CD4-positive, alpha-beta T cell treated with Interleukin-15 for 4 hours (primary cell): ENCODE results near the gene SH3TC1.

ENCODE experiments used
- DNase-seq: peaks from one replicate; pipeline ENCODE4 v3.0.0-alpha.2; 2020; ENCODE audit warnings: low spot score

SH3TC1 gene

DNA sequence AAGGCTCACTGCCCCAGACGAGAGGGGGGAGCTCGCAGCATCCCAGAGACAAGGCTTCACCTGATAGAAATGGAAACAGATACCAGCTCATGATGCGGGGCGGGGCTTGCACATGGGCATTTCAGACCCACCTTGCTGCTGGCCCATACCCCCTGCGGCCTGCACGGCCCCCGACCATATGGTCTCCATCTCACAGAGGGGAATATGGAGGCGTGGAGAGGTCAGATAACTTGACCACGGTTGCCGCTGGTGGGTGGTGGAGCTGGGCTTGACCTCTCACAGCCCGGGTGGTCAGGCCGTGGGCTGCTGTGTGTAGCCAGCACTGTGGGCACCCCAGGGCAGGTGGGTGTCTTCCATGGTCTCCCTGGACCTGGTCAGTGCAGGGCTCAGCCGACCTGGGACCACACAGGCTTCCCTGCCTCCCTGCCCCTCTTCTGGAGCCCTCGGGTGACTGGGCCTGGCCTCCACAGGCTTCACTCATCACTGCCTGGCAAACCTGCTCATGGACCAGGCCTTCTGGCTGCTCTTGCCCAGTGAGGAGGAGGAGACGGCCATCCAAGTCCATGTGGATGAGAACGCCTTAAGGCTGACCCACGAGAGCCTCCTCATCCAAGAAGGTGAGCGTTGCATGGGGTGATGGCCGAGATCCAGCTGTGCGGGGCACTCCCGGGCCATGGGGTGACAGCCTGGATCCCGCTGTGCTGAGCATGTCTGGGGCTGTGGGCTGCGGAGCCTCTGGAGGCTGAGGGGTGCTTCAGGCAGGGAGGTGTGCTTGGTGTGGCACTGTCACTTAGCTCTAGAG, 16.8 kb downstream of the SH3TC1 start:
- no peak for DNase-seq

DNA sequence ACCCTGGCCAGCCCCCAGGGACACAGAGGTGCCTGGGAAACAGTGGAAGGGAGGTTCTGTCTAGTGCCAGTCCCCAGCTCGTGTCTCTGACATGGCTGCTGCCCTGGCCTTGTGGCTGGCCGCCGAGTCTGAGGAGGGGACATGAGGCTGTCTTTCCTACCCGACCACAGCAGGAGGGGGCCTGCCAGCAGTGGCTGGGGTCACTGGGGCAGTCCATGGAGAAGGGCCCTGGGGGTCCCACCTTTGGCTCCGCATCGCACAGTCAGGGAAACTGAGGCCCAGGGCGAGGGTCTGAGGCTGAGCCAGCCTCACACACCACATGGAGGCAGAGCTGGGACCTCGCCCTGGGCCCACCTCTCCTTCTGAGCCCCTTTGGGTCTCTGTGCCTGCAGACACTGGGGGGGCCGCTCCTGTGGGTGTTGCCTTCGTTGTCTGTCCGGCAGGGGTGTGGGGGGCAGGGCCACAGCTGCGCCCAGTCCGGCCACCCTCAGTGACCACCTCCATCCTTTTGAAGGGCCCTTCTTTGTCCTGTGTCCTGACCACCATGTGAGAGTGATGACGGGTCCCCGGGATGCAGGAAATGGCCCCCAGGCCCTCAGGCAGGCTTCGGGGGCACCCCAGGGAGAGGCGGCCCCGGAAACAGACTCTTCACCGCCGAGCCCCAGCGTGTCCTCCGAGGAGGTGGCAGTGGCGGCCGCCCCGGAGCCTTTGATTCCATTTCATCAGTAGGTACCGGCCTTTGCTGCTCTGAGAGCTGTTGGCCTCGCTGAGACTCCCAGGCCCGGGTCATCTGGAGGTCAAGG, 17.6 kb downstream of the SH3TC1 start:
- no peak for DNase-seq

GRCh38 chr4:8217246-8217511, 18.1 kb downstream of the SH3TC1 start:
- no peak for DNase-seq

DNA sequence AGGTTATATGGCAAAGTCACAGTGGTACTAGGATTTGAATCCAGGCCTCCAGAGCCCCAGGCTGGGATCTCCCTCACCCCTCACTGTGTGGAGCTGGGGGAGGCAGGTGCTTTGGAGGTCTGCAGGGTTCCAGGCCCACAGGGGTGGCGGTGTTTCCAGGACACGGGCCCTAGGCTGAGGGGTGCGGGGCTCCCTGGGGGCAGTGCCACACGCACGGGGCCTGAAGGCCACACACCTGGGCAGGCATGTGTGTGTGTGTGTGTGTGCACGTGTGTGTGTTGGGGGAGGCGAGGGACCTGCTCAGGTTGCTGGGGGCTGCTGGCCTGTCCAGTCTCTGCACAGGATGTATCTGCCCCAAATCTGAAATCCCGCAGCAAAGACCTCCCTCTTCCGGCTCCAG, 18.8 kb downstream of the SH3TC1 start:
- no peak for DNase-seq

DNA sequence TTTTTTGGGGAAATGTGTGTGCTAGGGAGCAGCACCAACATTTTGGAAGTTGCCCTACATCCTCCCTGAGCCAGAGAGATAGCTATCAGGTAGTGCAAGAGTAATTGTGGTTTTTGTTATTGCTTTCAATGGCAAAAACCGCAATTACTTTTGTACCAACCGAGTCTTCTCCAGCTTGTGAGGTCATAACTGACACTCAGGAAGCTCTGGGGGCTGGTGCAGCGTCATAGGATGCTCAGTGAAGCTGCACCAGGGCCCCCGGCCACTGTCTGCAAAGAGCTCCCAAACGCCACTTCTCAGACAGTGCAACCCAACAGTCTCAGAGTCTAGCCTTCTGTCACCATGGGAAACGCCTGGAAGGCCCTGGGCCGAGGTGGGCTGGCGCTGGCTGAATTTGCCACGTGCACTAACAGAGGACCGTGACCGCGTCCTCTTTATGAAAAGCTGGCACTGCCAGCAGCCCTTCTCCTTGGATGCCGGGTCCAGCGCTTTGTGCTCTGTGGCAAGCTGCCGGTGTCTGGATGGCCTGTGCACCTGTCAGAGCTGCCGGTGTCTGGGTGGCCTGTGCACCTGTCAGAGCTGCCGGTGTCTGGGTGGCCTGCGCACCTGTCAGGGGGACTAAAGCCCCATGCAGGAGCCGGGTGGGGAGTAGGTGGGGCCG, 19.4 kb downstream of the SH3TC1 start:
- DNase-seq: no peak

DNA sequence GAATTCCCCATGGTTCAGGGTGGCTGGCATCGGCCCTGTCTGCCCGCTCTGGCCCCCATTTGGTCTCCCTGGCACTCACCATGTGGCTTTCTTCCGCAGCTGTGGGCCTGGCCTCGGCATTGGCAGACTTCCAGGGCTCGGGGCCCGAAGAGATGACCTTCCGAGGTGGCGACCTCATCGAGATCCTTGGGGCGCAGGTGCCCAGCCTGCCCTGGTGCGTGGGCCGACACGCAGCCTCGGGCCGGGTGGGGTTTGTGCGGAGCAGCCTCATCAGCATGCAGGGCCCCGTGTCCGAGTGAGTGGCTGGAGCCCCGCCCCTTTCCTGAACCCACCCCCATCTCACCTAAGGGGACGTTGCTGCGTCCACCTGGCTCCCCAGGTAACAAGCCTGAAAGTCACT, 20.1 kb downstream of the SH3TC1 start:
- no peak for DNase-seq

GRCh38 chr4:8220661-8221450, 21.8 kb downstream of the SH3TC1 start:
- DNase-seq: no peak

- peak; percentile 24 for DNase-seq
Observed at GRCh38 chr4:8221476-8221875, 22.4 kb downstream of the SH3TC1 start.

GRCh38 chr4:8221985-8222384, 22.9 kb downstream of the SH3TC1 start:
- DNase-seq: no peak

- no peak for DNase-seq
Observed at GRCh38 chr4:8222609-8223388, 23.7 kb downstream of the SH3TC1 start.

DNA sequence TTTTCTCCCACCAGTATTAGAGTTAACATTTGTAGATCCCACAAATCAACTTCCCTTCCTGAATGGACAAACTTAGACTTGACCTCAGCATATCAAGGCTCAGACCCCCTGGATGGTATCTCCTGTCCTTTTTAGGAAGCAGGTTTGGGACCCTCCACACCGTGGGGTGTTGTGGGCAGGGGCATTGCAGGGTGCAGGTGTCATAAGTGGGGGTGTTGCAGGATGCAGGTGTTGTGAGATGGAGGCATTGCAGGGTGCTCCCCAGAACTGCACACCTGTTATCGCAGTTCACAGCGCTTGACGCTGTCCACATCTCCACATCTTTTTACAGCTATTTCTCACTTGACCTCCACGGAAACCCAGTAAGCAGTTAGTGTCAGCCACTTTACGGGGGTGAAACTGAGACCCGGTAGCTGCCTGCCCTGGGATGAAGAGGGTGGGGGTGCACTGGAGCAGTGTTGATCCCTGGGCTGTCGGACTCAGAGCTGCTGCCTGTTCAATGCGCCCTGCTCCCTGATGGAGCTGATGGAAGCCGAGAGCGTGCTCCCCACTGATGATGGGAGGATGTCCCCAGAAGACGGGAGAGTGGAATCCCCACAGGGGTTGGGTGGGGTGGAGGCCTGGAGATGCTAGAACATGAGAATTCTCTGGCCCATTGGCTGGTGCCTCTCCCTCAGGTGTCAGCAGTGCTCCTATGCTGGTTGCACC, 25.3 kb downstream of the SH3TC1 start:
- no peak for DNase-seq

DNA sequence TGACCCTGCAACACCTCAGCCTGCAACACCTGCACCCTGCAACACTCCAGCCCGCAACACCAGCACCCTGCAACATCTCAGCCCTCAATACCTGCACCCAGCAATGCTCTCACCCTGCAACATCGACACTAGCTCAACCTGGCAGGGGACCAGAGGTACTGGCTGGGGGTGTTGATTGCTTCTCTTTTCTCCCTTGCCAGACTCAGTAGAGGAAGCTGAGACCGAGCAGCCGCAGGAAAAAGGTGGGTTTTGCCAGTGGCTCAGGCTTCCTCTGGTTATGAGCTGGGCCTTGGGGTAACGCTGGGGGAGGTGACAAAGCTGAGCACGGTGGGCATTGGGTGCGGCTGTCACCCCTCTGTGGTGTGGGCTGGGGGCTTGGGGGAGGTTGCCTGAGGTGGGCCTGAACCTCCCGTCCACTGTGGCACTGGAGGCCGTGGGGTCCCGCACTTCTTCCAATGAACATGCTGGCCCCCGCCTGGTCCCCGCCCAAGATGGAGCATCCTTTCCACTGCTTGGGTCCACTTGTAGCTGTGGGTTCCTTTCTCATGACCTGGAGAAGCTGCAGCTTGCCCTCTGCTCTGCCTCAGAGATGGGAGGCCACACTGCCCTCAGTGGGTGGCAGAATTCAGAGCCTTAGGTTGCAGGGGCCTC, 26.0 kb downstream of the SH3TC1 start:
- no peak for DNase-seq

DNA sequence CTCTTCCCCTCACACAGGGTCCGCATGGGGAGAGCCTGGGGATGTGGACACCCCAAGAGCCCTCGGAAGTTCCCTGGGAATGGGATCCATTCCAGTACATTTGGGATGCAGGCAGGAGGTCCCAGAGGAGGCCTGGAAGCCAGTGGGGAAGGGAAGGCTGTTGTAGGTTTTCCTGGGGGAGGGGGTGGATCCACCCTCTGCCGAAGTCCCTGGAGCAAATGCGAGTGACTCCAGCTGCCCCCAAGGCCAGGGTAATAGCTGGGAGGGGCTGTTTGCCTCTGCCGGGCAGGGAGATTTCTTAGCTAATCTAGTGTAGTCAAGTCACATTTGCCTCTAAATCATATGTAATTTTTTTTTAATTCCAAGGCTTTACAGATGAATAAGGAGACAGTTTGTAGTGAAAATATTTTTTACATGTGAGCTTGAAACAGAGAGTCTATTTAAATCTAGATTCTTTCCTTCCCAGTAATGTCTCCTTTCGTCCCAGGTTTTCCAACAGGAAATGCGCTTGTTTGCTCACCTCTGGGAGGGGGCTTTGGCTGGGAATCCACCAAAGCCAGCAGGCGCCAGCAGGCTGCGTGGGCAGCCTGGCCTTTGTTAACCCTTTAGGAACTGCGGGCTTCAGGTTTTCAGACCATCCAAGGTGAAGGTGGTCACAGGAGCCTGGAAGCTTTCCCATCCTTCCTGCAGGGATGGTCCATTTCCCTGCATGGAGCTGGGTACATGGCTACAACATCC, 26.8 kb downstream of the SH3TC1 start:
- DNase-seq: no peak

- DNase-seq: no peak
Observed at GRCh38 chr4:8227201-8227770, 28.2 kb downstream of the SH3TC1 start.

- DNase-seq: no peak
Observed at GRCh38 chr4:8227771-8228318, 28.8 kb downstream of the SH3TC1 start.

- DNase-seq: peak; percentile 73
Observed at GRCh38 chr4:8228319-8229250, 29.5 kb downstream of the SH3TC1 start.

- no peak for DNase-seq
Observed at GRCh38 chr4:8229331-8229975, 30.4 kb downstream of the SH3TC1 start.
